GM10266 (cell line): ENCODE measurements around the gene DNAH11.
"Not testable (repeated sequence)": the region's sequence is repeated elsewhere in the genome, so short reads cannot be mapped to it uniquely, and the experiment has no call there.

Source experiments
- DNase-seq: peaks from one replicate; pipeline ENCODE4 v3.0.0; 2012; ENCODE audit errors: extremely low spot score
- CTCF ChIP-seq: IDR thresholded peaks from 2 replicates; pipeline ENCODE4 v1.5.1; 2012; ENCODE audit warnings: mild to moderate bottlenecking, low read depth; ENCODE audit not compliant: control insufficient read depth, insufficient read depth; ENCODE audit errors: missing control alignments

Gene DNAH11

GRCh38 chr7:21868576-21868850, 325.7 kb downstream of the DNAH11 start:
- no peak for TF ChIP-seq CTCF
- no peak for DNase-seq

- no peak for DNase-seq
- TF ChIP-seq CTCF, result no peak
These were observed 327.1 kb downstream of the DNAH11 start for GRCh38 chr7:21869785-21870402.

GRCh38 chr7:21883069-21883468, 340.2 kb downstream of the DNAH11 start:
- DNase-seq, result no peak
- TF ChIP-seq CTCF, result no peak

- not testable (repeated sequence) for DNase-seq
These were observed 340.7 kb downstream of the DNAH11 start for GRCh38 chr7:21883501-21883900.

GRCh38 chr7:21884496-21884895, 341.7 kb downstream of the DNAH11 start:
- DNase-seq, result no peak
- TF ChIP-seq CTCF, result no peak

- DNase-seq, result no peak
- TF ChIP-seq CTCF, result no peak
These were observed 343.6 kb downstream of the DNAH11 start for GRCh38 chr7:21886396-21886795.

- DNase-seq, result no peak
- TF ChIP-seq CTCF, result no peak
These were observed 344.5 kb downstream of the DNAH11 start for GRCh38 chr7:21887353-21887752.

- DNase-seq, result no peak
- no peak for TF ChIP-seq CTCF
These were observed 344.9 kb downstream of the DNAH11 start for GRCh38 chr7:21887779-21888178.
